GM21528 (cell line): ENCODE measurements around the gene MAN2C1.
"Not testable (repeated sequence)": the region's sequence is repeated elsewhere in the genome, so short reads cannot be mapped to it uniquely, and the experiment has no call there.

ENCODE experiments used
- ATAC-seq: cut with Tn5 transposase; IDR thresholded peaks from one replicate; pipeline ENCODE4 v1.9.1; 2021; ENCODE audit warnings: mild to moderate bottlenecking, moderate library complexity; ENCODE audit not compliant: unreplicated experiment, low FRiP score

Gene MAN2C1

DNA sequence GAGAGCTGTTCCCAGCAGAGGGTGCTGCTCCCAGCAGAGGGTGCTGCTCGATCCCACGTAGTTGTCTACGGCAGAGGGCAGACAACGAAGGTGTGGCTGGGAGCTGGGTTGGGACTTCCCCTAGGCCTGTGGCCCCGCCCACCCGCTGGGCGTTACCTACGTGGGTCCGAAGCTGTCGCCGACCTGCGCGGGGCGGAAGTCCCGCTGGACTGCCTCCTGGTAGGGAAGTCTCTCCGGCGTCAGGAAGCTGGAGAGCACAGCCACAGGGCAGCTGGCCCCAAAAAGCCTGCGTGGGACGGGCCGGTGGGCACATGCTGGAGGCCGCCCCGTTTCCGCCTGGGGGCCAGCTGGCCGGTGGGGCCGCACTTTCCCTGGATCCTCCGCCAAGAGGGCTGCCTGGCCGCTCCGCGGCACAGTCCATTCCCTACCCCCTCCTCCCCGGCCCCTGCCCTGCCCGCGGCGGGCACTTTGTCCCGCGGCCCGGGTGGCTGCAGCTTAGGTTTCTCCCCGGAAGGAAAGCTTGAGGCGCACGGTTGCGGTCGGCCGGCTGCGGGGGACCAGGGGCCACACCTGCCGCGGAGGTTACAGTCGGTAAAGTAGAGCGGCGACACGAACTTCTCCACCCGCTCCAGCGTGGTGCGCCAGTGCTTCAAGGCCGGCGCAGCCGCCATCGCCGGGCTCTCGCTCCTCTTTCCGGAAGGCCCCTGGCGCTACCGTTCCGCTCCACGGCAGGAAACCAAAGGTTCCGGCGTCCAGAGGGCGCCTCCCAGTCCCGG, at the start of gene MAN2C1:
TSS of gene MAN2C1 (minus strand) at position 695 of the 776 bp plus-strand sequence. CDS start at position 671, 24 bp downstream.
- peak; percentile 90 for ATAC-seq

DNA sequence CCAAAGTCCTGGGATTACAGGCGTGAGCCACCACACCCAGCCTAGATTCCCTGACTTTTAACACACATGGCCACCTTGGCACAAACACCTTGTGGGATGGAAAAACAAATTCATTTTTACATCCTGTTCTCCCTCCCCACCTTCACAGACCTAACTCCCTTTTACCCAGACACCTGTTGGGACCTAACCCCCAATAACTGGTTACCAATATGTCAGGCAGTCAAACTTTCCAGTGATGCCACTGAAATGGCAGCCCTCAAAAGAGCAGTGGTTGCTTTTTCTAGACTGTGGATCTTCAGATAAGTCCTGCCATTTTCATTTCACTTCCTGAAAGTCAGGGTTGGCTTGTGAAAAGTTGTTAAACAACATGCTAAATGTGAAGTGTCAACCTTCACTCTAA, 48.2 kb upstream of the MAN2C1 start:
- ATAC-seq: no peak

DNA sequence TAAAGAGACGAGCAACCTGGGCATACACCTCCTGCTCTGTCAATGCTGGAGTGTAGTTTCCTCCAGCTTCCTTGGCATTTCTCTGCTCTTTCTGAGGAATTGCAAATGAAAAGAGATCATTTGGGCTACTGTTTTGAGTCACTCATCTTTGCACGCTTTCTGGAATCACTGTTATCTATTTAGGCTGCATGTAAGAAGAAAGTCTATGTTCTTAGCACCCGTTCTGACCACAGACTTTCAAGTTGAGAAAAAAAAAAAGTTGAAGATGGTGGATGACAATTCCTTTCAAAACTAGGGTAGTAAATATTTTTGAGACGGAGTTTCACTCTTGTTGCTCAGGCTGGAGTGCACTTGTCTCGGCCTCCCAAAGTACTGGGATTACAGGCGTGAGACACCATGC, 41.8 kb upstream of the MAN2C1 start:
- no peak for ATAC-seq

DNA sequence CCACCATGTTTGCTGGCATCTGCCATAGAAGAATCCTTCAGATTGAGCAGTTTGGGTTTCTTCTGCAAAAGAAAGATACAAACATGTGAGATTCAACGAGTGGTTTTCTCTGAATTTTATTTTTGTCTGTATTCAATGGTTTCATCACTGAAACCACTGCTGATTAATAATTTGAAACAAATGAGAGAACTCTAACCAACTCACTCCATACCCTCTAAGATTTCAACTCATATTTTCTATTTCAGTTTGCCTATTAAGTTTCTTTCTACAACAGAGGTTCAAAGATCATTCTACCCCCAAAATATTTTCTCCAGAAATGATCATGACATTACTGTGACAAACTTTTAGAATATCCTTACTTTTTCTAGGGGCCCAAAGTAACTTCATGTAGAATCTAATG, 38.7 kb upstream of the MAN2C1 start:
- no peak for ATAC-seq

DNA sequence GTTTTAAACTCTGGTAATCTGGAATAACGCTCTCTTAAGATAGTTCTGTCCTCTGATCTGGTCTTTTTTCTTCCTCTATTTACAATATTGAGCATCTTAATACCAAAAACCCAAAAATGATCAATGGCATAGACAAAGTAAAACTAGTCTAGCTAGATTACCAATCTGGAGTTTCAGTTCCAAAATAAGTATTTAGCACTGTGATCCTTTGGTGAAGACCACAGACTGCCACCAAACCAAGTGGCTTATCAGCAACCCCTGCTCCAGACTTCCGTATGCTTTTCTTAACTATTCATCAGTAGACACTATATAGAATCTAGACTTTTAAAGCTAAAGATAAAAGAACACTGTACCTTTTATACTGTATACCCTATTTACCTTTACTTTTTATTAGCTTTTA, 35.5 kb upstream of the MAN2C1 start:
- no peak for ATAC-seq

DNA sequence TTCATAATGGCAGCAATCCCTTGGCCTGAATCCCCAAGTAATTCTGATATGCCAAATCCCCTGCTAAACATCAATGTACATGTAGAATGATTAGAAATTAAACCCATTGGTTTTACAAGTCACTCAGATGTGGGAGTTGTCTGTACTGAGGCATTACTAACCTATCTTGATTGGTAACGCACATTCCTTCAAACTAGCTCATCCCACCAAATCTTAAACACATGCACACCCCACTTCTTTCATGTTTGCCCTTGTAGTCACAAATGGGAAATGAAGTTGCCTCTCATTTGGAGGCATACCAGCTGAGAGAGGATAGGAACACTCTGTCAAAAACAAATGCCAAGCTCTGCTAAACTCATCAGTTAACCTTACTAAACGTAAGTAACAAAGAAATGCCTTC, 29.1 kb upstream of the MAN2C1 start:
- ATAC-seq: no peak

DNA sequence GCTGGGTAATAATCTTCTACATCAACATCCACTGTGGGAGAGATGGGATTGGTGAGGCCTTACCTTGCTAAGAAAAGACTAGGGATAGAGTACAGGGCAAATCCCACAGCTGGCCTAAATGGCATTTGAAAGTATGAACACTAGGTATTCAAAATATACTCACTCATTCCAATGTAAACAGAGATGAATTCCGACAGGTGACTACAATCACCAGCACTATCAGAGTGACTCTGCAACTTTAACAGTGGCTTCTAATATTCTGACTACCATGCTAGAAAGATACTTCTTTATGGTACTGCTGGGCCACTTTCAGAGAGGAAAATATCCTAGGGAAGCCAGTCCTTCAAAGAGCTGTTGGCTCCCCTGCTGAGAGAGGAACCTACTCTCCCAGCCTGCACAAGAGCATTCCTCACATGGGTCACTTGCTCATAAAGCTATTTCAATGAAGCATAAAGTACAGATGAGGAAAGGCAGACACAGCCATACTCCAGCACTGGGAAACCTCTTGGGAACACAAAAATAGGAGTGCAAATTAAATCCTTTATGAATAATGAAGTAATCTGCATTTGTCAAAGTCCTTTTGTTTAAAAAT, 21.5 kb upstream of the MAN2C1 start:
- ATAC-seq: no peak

DNA sequence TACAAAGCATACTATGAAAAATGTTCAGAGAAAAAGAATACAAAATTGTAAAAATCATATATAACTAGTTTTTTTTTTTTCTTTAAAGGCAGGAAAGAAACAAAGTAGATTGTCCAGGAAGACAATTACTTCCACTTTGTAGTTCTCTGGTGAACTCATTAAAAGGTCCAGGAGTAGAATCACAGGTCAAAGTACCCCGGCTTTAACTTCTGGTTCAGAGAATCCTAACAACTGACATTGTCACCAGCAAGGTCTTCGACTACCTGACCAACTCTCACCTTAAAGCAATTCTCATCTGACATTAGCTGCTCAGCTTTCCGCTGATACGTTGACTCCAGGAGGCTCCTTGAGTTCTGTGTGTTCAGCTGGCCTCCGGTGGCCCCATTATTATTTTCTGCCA, 15.6 kb upstream of the MAN2C1 start:
- ATAC-seq: not testable (repeated sequence)

DNA sequence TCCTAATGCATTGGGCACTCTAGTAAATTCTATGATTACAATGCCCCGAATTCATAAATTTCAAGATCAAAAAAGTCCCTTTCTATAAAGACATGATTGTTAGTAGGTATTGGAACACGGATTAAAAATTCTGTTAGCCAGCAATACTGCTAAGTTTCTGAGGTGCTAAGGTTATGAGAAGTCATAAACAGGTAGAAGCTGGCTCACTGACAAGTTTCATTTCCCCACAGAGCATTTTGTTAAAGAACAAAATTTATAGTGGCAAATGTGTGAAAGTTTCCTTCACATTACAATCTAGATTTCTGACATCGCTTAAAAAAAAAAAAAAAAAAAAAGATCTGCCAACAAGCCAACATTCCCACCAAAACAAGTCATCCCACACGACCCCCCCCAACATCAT, 12.4 kb upstream of the MAN2C1 start:
- ATAC-seq: no peak

DNA sequence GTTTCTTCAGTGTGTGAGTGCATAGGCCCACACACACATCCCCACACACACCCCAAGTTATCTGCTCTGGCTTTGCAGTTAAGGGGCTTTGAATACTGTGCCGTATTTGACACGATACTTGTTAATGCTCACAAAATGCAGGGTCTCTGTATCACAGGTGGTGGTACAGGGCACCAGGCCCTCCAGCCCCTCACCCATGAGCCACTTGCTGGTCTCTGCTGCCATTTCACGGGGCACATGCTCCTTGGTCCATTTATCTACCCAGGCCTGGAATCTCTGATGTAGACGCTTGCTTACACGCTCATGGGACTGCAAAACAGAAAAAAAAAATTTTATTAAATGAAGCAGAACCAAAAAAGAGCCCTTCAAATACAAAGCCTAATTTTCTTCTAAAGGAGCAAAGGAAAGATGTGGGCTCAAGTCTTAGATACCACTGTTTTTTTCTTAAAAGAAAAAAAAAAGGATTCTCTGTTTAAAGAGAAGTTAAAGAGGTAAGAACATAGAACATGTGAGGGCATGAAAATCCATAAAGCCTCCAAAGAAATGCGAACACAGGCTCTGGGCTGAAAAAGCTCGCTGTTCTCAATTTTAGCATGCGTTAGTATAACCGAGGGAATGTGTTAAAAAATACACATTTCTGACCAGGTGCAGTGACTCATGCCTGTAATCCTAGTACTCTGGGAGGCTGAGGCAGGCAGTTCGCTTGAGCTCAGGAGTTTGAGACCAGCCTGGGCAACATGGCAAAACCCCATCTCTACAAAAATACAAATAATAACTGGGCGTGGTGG, 3.7 kb upstream of the MAN2C1 start:
- ATAC-seq: no peak

DNA sequence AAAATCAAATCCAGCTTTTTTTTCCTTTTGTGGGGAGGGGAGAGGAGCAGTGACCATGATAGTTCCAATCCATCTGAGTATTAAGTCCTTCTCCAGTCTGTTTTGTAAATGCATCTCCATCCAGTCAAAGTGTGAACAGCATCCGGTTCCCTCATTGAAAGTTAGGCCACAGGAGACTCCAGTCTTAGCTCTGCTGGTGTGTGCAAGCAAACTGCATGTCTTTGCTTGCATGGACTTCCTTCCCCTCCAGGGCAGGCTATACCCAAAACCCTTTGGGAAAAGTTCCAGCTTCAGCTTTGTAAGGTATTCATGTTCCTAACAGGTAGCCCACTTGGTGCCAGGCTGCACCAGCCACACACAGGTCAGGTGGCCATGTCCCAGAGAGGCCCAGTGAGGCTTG, 3.1 kb upstream of the MAN2C1 start:
- no peak for ATAC-seq

DNA sequence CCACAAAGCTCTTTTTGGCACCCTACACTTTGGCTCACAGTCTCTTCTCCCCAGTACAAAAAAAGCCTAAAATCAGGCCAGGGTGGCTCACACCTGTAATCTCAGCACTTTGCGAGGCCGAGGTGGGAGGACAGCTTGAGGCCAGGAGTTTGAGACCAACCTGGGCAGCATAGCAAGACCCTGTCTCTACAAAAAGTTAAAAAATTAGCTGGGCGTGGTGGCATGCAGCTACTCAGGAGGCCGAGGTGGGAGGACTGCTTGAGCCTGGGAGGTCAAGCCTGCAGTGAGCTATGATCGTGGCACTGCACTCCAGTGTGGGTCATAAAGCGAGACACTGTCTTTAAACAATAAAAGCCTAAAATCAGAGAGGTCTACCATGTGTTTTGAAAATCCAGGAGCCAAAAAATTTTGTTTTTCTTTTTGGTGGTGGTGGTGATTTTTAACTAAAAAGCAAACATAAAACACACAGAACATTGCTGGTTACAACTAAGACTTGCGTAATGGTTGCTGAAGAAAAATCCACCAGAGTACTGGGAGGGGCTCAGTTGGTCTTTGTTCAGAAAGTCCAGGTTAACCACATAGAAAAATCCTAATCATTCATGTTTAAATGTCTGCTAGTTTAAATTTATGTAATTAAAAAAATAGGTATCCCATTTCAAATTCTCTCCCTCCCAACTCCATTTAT, 1.6 kb upstream of the MAN2C1 start:
- ATAC-seq: no peak

DNA sequence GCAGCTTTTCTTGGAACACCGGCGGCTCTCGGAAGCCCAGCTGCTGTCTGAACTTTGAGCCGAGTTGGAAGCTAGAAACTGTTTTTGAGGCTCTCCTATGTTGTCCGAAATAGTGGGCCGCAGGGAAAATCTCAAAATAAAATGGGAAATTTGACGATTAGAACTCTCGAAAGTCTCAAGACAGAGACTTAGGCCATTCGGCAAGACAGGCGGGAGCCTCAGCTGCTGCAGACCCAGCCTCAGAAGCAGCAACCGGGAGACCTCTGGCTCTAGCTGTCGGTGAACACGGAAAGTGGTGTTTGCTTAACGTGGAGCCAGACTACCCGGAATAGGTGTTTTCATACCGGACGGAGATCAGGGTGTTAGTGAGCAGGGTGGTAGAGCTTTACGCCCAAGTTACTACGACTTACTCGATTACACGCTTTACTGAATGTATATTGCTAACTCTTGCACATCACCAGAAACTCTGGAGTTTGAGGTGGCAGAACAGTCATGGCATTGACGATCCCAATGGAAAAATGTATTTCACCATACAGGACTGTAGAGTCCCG, 357 bp upstream of the MAN2C1 start:
- peak; percentile 6 for ATAC-seq

DNA sequence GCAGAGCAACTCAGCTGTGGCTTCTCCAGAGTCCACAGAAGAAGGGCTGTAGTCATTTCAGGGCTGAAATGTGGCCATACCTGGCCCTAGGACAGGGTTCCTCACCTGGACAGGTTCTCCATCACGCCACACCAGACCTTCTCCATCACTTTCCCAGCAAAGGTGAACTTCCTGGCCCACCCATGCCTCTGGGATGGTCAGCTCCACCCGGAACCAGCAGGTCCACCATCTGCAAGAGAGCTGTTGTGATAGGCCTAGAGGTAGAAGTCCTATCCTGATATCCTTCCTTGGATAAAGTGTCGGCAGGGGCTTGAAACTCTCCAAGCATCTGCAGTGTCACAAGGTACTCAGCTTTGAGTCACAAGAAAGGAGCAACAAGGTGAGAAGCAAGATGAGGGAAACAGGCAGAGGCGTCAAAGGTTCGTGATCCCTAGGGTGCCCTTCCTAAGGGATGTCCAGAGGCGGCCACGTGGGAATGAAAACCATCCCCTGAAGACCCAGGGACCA, 948 bp downstream of the MAN2C1 start:
- no peak for ATAC-seq

DNA sequence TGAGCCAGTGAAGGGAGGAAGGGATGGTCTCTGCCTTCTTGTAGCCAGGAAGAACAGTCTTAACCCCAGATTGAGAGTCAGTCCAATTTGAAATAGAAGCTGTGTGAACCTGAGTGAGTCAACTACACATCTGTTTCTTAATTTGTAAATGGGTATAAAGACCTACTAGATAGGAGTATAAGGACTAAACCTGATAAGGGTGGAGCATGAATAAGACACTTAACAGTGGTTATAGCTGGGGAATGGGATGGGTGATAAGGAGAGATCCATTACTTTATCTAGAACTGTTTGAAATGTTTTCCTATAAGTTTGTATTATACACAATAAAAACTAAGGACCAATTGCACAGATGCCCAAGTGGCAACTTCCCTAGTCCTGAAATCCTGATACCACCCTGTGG, 1.4 kb downstream of the MAN2C1 start:
- ATAC-seq: no peak

DNA sequence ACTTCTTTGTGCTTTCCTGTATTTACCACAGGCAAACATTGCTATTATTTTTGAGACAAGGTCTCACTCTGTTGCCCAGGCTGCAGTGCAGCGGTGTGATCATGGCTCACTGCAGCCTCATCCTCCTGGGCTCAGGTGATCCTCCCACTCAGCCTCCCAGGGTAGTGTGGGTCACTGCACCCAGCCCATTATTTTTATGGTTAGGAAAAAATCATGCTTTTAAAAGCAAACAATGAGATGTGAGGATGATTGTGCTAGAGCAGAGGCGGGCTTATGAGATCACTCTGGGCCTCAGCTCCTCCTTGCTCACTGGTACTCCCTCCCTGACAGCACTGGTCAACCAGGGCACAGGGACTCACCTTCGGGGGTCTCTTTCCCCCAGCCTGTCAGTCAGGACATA, 2.2 kb downstream of the MAN2C1 start:
- no peak for ATAC-seq

DNA sequence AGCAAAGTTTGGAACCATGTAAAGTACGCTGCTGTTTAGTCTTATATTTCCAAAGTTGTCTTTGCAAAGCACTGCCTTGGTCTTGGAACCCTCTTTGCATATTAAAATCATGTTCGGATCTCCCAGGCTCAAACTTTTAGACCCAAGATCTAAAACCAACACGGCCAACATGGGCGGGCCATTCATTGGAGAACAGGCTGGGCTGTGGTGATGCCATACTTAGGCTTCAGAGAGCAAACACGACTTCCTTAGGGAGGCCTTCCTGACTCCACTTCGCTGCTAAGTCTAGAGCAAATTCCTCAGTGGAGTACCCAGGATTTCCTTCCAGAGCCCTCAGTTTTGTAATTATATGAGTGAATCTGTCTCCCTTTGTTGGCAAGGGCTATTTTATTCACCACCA, 3.5 kb downstream of the MAN2C1 start:
- no peak for ATAC-seq

DNA sequence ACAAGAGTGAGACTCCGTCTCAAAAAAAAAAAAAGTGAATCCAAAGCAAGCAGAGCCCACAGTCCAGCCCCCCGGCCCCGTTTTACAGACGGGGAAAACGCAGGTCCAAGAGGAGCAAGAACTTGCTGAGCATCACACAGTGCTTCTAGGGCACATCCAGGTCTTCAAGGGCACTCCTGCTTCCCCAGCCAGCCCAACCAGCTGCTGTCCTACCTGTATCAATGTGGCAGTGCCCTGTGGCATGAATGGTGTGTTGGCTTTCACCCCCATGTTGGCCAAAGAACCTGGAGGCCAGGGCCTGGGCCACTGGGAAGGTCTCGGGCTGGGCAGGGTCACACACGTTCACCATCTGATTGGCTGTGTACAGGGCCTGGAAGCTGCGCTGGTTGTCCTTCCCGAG, 4.6 kb downstream of the MAN2C1 start:
- no peak for ATAC-seq

DNA sequence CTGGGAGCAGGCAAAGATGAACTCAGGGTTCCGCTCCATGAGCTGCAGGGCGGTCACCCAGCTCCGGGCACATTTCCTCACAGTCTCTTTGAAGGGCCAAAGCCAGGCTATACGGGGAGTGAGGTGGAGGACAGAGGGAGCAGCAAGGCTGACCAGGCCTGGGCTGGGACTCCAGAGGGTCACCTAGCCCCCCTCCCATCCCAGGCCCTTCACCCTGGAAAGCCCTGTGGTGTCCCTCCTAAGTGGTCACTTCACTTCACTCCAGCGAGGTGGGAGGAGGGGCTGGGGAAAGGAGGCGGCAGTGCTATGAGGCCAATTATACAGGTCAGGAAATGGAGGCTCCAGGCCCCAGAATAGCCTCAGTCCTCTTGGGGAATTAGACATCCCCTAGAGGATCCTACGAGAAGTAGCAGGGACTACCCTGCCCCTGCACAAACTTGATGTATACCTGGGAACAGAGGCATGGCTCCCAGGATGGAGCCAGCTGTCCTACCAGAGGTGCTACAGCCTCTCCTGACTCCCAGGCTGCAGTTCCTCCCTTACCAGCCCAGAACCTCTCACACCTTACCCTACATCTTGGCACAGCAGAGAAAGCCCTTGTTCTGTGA, 5.7 kb downstream of the MAN2C1 start:
- no peak for ATAC-seq

DNA sequence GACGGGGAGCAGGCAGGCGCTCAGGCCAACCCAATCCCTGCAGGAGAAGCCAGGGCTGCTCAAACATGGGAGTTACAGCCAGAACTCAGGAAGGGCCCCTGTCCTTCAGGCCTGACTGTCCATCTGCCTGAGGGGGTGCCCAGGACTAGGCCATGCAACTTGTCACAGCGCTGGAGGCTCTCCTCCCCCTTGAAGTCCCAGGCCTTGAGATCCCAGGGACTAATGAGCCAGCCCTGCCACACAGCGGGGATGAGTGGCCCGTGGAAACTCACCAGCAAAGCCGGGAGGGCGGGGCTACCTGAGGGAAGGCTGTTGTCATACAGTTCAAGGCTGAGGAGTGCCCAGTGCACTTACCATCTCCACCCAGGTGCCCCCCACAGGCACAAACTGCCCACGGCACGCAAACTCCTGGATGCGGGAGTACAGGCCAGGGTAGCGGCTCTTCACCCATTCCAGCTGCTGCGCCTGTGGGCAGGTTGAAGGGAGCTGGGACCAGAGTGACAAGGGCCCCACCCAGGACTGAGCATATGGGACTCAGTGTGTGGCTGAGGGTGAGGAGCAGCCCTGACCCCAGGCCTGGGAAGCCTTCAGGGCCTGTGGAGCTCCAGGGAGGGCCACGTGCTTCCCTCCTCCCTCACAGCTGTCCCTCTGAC, 6.3 kb downstream of the MAN2C1 start:
- ATAC-seq: no peak
